ENCODE measurements around the gene ACSF3. TPM values are rescaled to one million over a fixed set of nuclear protein-coding genes. Genes with fewer than 3 reads are reported as not detected.
"Not testable (repeated sequence)": the region's sequence is repeated elsewhere in the genome, so short reads cannot be mapped to it uniquely, and the experiment has no call there.

ACSF3 gene
- total RNA-seq, 1 donor from 2014 or later = 14.5 TPM

GRCh38 chr16:89090182-89090630, 3.4 kb upstream of the ACSF3 start:
- Mint-ChIP-seq H3K9me3 (no peaks in the 10 kb centered on the region), H3K36me3 (no peaks in the 10 kb centered on the region), H3K4me3 (no peak overlapping the region), H3K27ac (no peak overlapping the region), H3K4me1 (peaks cover 18% of the 10 kb centered on the region), H3K27me3 (ENCODE audit: insufficient read depth, low read depth) (peaks cover 31% of the 10 kb centered on the region)
- no peak overlapping the region for H3K9ac ChIP-seq
- no peak overlapping the region for H3K27ac ChIP-seq
- H4K20me1 ChIP-seq (ENCODE audit: low read depth) = peaks cover 8% of the 10 kb centered on the region
- no peak overlapping the region for H2AFZ ChIP-seq (replicated peaks)
- H3K79me2 ChIP-seq (ENCODE audit: low read depth) = peaks cover 13% of the 10 kb centered on the region
- no peak overlapping the region for H3K4me3 ChIP-seq
- H3K4me2 ChIP-seq = no peak overlapping the region
- no peak for DNase-seq (ENCODE audit: low spot score)
- H3K9me3 ChIP-seq (ENCODE audit: low read depth) = no peaks in the 10 kb centered on the region
- H3K4me1 ChIP-seq = peaks cover 6% of the 10 kb centered on the region
- H3K27me3 ChIP-seq = peaks cover 60% of the 10 kb centered on the region
- H3K36me3 ChIP-seq = no peaks in the 10 kb centered on the region
- no peaks in the 10 kb centered on the region for H3F3A ChIP-seq (ENCODE audit: low read depth)
- no peak for TF ChIP-seq CTCF (IDR thresholded peaks at IDR 0.05)

- Mint-ChIP-seq H3K4me3 (peak overlapping the region; percentile 50), H3K4me1 (peaks cover 18% of the 10 kb centered on the region), H3K27ac (no peak overlapping the region), H3K9me3 (no peaks in the 10 kb centered on the region), H3K36me3 (no peaks in the 10 kb centered on the region), H3K27me3 (ENCODE audit: insufficient read depth, low read depth) (peaks cover 31% of the 10 kb centered on the region)
- Histone ChIP-seq H3K4me3 (no peak overlapping the region), H3K79me2 (ENCODE audit: low read depth) (peaks cover 18% of the 10 kb centered on the region), H3K27me3 (peaks cover 60% of the 10 kb centered on the region), H2AFZ (replicated peaks) (no peak overlapping the region), H3K4me1 (peaks cover 6% of the 10 kb centered on the region), H3K4me2 (no peak overlapping the region), H3F3A (ENCODE audit: low read depth) (no peaks in the 10 kb centered on the region), H3K36me3 (no peaks in the 10 kb centered on the region), H3K9me3 (ENCODE audit: low read depth) (no peaks in the 10 kb centered on the region), H4K20me1 (ENCODE audit: low read depth) (peaks cover 13% of the 10 kb centered on the region), H3K9ac (no peak overlapping the region), H3K27ac (no peak overlapping the region)
- TF ChIP-seq EZH2 (IDR thresholded peaks at IDR 0.05) = no peak
- no peak for TF ChIP-seq CTCF (IDR thresholded peaks at IDR 0.05)
- no peak for TF ChIP-seq EZH2phosphoT487 (IDR thresholded peaks at IDR 0.05)
- DNase-seq (ENCODE audit: low spot score) = no peak
Measured at GRCh38 chr16:89090669-89091426, 2.8 kb upstream of the ACSF3 start.

DNA sequence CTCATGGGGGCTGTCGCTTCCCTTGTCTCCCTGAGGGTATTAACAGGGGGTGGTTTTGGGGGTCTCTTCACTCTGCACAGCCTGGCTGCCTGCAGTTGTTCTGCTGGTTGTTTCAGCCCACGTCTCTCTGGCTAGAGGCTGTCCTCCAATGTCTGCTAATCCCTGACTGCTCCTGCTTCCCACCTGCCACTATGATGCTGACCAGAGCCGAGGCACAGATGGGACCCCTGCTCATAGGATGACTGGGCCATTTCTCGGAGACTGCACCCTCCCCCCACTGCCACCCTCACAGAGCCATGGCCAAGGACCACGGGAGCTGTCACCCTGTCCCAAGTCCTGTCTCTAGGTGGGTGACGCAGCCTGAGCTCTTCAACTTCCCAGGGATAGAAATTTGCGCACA, 1.6 kb upstream of the ACSF3 start:
- no peak for TF ChIP-seq EZH2 (IDR thresholded peaks at IDR 0.05)
- no peak for TF ChIP-seq EZH2phosphoT487 (IDR thresholded peaks at IDR 0.05)
- no peak for TF ChIP-seq CTCF (IDR thresholded peaks at IDR 0.05)
- H2AFZ ChIP-seq (replicated peaks) = no peak overlapping the region
- H3K27ac Mint-ChIP-seq = no peak overlapping the region
- H3K4me2 ChIP-seq = no peak overlapping the region
- peaks cover 25% of the 10 kb centered on the region for H3K4me1 Mint-ChIP-seq
- H3F3A ChIP-seq (ENCODE audit: low read depth) = no peaks in the 10 kb centered on the region
- no peak overlapping the region for H3K9ac ChIP-seq
- H3K36me3 ChIP-seq = no peaks in the 10 kb centered on the region
- DNase-seq (ENCODE audit: low spot score) = no peak
- peaks cover 6% of the 10 kb centered on the region for H3K4me1 ChIP-seq
- no peaks in the 10 kb centered on the region for H3K36me3 Mint-ChIP-seq
- peaks cover 23% of the 10 kb centered on the region for H4K20me1 ChIP-seq (ENCODE audit: low read depth)
- no peaks in the 10 kb centered on the region for H3K9me3 ChIP-seq (ENCODE audit: low read depth)
- H3K4me3 ChIP-seq = no peak overlapping the region
- H3K27me3 Mint-ChIP-seq (ENCODE audit: insufficient read depth, low read depth) = peaks cover 28% of the 10 kb centered on the region
- peaks cover 30% of the 10 kb centered on the region for H3K79me2 ChIP-seq (ENCODE audit: low read depth)
- peak overlapping the region; percentile 82 for H3K4me3 Mint-ChIP-seq
- no peaks in the 10 kb centered on the region for H3K9me3 Mint-ChIP-seq
- peaks cover 60% of the 10 kb centered on the region for H3K27me3 ChIP-seq
- no peak overlapping the region for H3K27ac ChIP-seq

GRCh38 chr16:89093252-89093601, 425 bp upstream of the ACSF3 start:
- peak overlapping the region; percentile 85 for H3K9ac ChIP-seq
- H3K4me1 ChIP-seq = peaks cover 17% of the 10 kb centered on the region
- peak overlapping the region; percentile 97 for H3K4me3 ChIP-seq
- peaks cover 35% of the 10 kb centered on the region for H4K20me1 ChIP-seq (ENCODE audit: low read depth)
- H3K79me2 ChIP-seq (ENCODE audit: low read depth) = peaks cover 41% of the 10 kb centered on the region
- not testable (repeated sequence) for H3K27ac ChIP-seq; H3K27ac Mint-ChIP-seq; H3K36me3 ChIP-seq; DNase-seq (ENCODE audit: low spot score); H3K9me3 ChIP-seq (ENCODE audit: low read depth); H3K9me3 Mint-ChIP-seq; H3K36me3 Mint-ChIP-seq; H3F3A ChIP-seq (ENCODE audit: low read depth)
- Mint-ChIP-seq H3K4me1 (peaks cover 36% of the 10 kb centered on the region), H3K27me3 (ENCODE audit: insufficient read depth, low read depth) (peaks cover 24% of the 10 kb centered on the region), H3K4me3 (peak overlapping the region; percentile 82)
- peaks cover 60% of the 10 kb centered on the region for H3K27me3 ChIP-seq
- H2AFZ ChIP-seq (replicated peaks) = peak overlapping the region; percentile 97
- H3K4me2 ChIP-seq = peak overlapping the region; percentile 95

Data from neural progenitor cell (in vitro differentiated cells).